Measurements from ENCODE around the gene FMN1.

Gene FMN1

DNA sequence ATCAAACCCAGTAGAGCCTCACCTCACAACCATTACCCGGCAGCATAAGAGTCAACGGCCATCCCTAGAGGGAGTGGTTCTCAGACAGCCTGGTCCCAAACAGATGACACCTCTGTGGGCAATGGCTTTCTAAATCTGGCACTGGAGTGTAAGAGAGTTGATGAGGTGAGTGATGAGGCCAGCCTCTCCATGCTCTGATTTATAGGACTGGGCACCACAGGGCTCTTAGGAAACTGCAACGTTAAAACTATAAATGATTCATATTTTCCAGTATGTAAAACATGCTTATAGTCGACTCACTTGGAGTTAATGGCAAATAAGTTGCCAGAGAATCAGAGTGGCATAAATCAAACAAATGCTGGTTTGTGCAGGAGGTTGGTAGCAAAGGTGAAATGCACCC, 289.0 kb downstream of the FMN1 start:
- TF ChIP-seq, protein P1, sequence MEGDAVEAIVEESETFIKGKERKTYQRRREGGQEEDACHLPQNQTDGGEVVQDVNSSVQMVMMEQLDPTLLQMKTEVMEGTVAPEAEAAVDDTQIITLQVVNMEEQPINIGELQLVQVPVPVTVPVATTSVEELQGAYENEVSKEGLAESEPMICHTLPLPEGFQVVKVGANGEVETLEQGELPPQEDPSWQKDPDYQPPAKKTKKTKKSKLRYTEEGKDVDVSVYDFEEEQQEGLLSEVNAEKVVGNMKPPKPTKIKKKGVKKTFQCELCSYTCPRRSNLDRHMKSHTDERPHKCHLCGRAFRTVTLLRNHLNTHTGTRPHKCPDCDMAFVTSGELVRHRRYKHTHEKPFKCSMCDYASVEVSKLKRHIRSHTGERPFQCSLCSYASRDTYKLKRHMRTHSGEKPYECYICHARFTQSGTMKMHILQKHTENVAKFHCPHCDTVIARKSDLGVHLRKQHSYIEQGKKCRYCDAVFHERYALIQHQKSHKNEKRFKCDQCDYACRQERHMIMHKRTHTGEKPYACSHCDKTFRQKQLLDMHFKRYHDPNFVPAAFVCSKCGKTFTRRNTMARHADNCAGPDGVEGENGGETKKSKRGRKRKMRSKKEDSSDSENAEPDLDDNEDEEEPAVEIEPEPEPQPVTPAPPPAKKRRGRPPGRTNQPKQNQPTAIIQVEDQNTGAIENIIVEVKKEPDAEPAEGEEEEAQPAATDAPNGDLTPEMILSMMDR (IDR thresholded peaks at IDR 0.05): no peak

DNA sequence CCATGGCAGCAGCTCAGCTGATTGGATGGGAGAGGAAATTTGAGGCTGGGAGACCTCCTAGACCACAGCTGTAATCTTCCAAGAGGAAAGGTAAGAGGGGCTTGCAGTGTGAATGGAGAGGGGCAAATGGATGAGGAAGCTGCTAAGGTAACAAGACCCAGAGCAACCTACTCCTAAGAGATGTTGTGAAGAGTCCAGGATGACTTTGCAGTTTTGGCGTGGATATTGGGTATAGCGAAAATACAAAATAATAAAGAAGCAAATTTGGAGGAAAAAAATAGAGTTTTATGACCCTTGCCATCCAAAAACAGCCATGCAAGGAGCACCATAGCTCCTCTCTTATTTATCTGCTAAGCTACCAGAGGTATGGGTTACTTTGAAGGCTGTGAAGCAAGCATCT, 290.1 kb downstream of the FMN1 start:
- TF ChIP-seq, protein P1 (IDR thresholded peaks at IDR 0.05): no peak

DNA sequence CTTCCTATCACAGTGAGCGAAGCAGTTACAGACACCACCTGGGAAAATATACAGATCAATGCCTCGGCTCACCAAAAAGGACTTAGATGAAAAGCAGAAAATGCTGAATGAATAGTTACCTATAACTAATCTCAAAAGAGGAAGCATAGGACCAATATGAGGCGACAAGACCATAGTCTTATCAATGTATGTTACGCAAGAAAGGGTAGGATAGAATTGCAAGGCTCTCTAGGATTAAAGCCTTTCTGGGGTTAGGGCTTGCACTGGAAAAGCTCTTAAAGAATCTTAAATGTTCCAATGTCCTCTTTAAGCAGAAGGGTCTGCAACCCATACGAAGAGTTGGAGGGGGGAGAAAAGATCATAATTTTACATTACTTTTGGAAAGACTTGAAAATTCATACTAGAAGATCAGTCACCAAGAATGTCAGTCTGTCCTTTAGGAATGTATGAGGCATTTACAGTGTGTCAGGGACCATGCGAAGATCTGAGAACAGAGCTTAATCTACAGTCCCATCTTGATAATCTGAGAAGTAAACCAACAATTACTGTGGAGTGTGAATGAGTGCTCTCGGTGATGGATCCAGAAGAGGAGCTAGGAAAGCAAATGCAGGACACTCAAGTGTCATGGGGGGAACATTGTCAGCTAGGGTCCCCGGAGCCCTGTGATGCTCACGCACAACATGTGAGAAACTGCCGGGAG, 290.8 kb downstream of the FMN1 start:
- TF ChIP-seq, protein P1 (IDR thresholded peaks at IDR 0.05): no peak

DNA sequence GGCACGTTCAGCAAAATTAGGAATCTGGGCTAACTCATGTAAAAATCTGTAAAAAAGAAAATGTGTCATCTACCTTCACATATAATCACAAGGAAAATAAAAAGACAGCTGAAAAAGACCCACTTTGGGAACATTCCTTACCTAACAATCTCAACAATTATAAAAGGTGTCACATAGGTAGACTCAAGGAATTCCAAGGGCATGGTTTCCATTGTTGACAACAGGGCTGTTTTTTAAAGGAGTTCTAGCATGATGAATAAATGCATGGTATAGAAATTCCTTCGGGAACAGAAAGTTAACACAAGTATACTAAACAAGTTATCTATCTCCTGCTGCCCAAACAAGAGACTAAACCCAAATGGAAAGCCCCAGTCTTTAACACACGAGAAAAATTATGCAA, 292.5 kb downstream of the FMN1 start:
- TF ChIP-seq, protein P1 (IDR thresholded peaks at IDR 0.05): no peak

DNA sequence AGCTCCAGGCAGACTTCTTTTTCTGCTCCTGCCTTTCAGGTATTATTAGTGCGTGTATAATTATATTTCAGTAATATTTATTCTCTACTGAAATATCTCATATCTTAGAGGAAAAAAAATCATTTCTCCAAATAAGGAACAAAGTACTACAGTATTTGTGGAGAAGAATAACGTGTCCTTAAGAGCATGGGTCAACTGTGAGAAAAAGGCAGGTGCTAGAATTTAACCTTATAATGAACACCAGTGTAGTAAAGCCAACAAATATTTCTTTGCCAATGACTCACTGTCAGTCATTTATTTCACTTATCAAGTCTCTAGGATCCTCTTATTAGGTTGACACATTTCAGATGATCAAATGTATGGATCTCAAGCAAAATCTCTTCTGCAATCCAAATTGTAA, 293.3 kb downstream of the FMN1 start:
- TF ChIP-seq, protein P1 (IDR thresholded peaks at IDR 0.05): no peak

DNA sequence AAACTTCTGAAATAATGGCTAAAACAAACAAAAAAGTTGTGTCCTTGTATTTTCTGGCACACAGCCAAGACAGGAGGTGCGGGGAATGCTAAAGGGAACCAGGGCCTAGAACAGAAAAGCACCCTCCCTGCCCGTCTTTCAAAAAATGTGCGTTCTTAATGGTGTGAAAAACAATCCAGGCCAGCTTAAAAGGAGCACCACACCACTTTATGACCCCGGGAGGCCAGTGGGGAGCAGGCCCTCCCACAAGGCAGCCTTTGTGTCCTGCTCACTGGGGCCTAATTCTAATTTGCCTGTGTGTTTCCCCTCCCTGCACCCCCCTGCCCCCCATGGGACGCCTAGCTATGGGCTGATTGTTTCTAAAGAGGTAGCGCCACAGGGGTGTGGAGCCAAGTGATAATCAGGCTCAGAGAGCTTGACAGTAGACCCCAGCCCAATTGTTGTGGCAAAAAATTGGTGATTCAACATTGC, 295.4 kb downstream of the FMN1 start:
- TF ChIP-seq, protein P1 (IDR thresholded peaks at IDR 0.05): no peak

DNA sequence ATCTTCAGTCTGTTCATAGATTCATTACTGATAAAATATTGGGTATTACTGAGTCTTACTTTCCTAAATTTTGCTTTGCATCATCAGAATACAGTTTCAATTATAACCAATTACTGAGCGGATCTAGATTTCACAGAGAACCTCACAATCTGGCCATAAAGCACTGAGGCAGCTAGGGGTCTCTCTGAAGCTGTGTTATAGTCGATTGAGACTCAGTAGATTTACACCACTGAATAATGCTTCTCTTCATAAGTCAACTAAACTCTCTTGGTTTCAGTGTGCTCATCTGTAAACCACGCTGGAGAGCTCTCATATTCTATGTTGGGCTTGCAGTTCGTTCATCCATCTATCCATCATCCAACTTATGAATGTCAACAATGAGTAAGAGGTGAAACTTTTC, 296.1 kb downstream of the FMN1 start:
- TF ChIP-seq, protein P1 (IDR thresholded peaks at IDR 0.05): no peak

DNA sequence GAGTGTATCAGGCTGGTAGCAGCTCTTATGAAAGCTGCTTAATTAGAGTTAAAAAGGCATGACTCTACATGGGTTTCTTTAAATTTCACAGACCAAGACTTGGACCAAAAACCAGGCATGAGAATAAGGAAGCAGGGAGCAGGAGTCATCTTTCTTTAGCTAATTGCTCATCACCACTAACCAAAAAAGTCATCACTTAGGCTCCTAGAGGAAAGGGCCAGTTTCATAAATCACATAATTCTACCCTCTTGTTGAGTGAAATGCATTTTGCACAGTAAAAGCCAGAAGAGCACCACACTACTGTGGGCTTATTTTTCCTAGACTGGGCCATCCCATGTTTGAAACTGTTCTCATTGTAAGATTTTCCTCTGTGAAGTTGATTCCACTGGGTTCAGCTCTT, 301.1 kb downstream of the FMN1 start:
- TF ChIP-seq, protein P1 (IDR thresholded peaks at IDR 0.05): no peak
